Measurements from ENCODE around the gene RADIL. TPM values are rescaled to one million over a fixed set of nuclear protein-coding genes. Genes with fewer than 3 reads are reported as not detected.

Gene RADIL
- polyA plus RNA-seq, 3 donors = not detected

- Histone ChIP-seq H3K4me2 (replicated peaks; ENCODE audit: extremely low read depth, low read length, poor library complexity, severe bottlenecking) (no peak overlapping the region), H3K9me3 (replicated peaks in 1 of 2; ENCODE audit: control insufficient read depth in 1 of 2, insufficient read depth in 1 of 2, low read length in 2 of 2) (peaks cover 3 to 4% of the 10 kb centered on the region in 2 donors), H3K9ac (ENCODE audit: insufficient read depth, low read length, poor library complexity, severe bottlenecking) (no peak overlapping the region), H3K27ac (ENCODE audit: low read depth in 1 of 2, low read length in 2 of 2) (no peak overlapping the region), H2AFZ (ENCODE audit: insufficient read depth, low read depth, low read length, poor library complexity, severe bottlenecking) (no peak overlapping the region), H3K27me3 (ENCODE audit: control insufficient read depth in 2 of 2, insufficient read depth in 2 of 2, low read length in 2 of 2) (peaks cover 12 to 21% of the 10 kb centered on the region in 2 donors), H3K36me3 (replicated peaks in 1 of 2; ENCODE audit: control insufficient read depth in 1 of 2, insufficient read depth in 2 of 2, low read length in 2 of 2) (no peaks in the 10 kb centered on the region), H3K4me3 (replicated peaks in 1 of 3; ENCODE audit: low read depth in 2 of 3, low read length in 3 of 3) (no peak overlapping the region), H4K20me1 (ENCODE audit: insufficient read depth, low read length) (no peaks in the 10 kb centered on the region), H3K79me2 (ENCODE audit: insufficient read depth, low read length) (no peaks in the 10 kb centered on the region), H3K4me1 (ENCODE audit: control insufficient read depth in 1 of 2, insufficient read depth in 2 of 2, low read length in 2 of 2) (peaks cover 0 to 15% of the 10 kb centered on the region in 2 donors)
- Mint-ChIP-seq H3K36me3 (peaks cover 0 to 3% of the 10 kb centered on the region in 2 donors), H3K4me1 (peaks cover 10% of the 10 kb centered on the region), H3K27ac (no peak overlapping the region), H3K4me3 (no peak overlapping the region), H3K27me3 (ENCODE audit: low read depth in 3 of 3) (peaks cover 25 to 50% (median 36%) of the 10 kb centered on the region in 3 donors), H3K9me3 (peaks cover 3 to 10% (median 5%) of the 10 kb centered on the region in 7 donors)
- intact Hi-C loops (cut with micrococcal nuclease) = no loop called here
- DNase-seq = no peak
- TF ChIP-seq CTCF (IDR thresholded peaks at IDR 0.05) = no peak
- no CpG with 5 or more reads among the region's 1 CpG for WGBS (ENCODE audit: insufficient coverage)
These were observed 3.2 kb upstream of the RADIL start for GRCh38 chr7:4886671-4887070.

GRCh38 chr7:4885317-4885807, 1.8 kb upstream of the RADIL start:
- WGBS (ENCODE audit: insufficient coverage) = 100% methylated on average over 1 of the region's 7 CpGs
- peaks cover 0 to 15% of the 10 kb centered on the region in 2 donors for H3K4me1 ChIP-seq (ENCODE audit: control insufficient read depth in 1 of 2, insufficient read depth in 2 of 2, low read length in 2 of 2)
- peaks cover 10% of the 10 kb centered on the region for H3K4me1 Mint-ChIP-seq

More at GRCh38 chr7:4885317-4885807, 1.8 kb upstream of the RADIL start:
- Histone ChIP-seq H3K36me3 (replicated peaks in 1 of 2; ENCODE audit: control insufficient read depth in 1 of 2, insufficient read depth in 2 of 2, low read length in 2 of 2) (no peaks in the 10 kb centered on the region), H3K9me3 (replicated peaks in 1 of 2; ENCODE audit: control insufficient read depth in 1 of 2, insufficient read depth in 1 of 2, low read length in 2 of 2) (peaks cover 3 to 4% of the 10 kb centered on the region in 2 donors), H3K4me3 (replicated peaks in 1 of 3; ENCODE audit: low read depth in 2 of 3, low read length in 3 of 3) (no peak overlapping the region), H4K20me1 (ENCODE audit: insufficient read depth, low read length) (no peaks in the 10 kb centered on the region), H3K27me3 (ENCODE audit: control insufficient read depth in 2 of 2, insufficient read depth in 2 of 2, low read length in 2 of 2) (peaks cover 12 to 25% of the 10 kb centered on the region in 2 donors), H3K9ac (ENCODE audit: insufficient read depth, low read length, poor library complexity, severe bottlenecking) (no peak overlapping the region), H3K4me2 (replicated peaks; ENCODE audit: extremely low read depth, low read length, poor library complexity, severe bottlenecking) (no peak overlapping the region), H3K79me2 (ENCODE audit: insufficient read depth, low read length) (no peaks in the 10 kb centered on the region), H2AFZ (ENCODE audit: insufficient read depth, low read depth, low read length, poor library complexity, severe bottlenecking) (no peak overlapping the region), H3K27ac (ENCODE audit: low read depth in 1 of 2, low read length in 2 of 2) (no peak overlapping the region)
- no peak for DNase-seq
- intact Hi-C loops (cut with micrococcal nuclease) = no loop called here
- TF ChIP-seq CTCF (IDR thresholded peaks at IDR 0.05) = no peak
- Mint-ChIP-seq H3K27ac (no peak overlapping the region), H3K4me3 (no peak overlapping the region), H3K9me3 (peaks cover 3 to 10% (median 5%) of the 10 kb centered on the region in 7 donors), H3K27me3 (ENCODE audit: low read depth in 3 of 3) (peaks cover 34 to 60% (median 44%) of the 10 kb centered on the region in 3 donors), H3K36me3 (peaks cover 0 to 3% of the 10 kb centered on the region in 2 donors)
